PC-9 (cell line): ENCODE results near the gene EXOC2.

Experiments
- CTCF ChIP-seq: fragments of 200-600 bp; sonication (generic); conservative IDR thresholded peaks from 2 replicates; pipeline ENCODE4 v1.6.1; 2017; ENCODE audit warnings: mixed run types, antibody characterized with exemption, mild to moderate bottlenecking, moderate library complexity
- EZH2 ChIP-seq: fragments of 200-600 bp; sonication (generic); IDR thresholded peaks from 2 replicates; pipeline ENCODE4 v1.8.0; 2017; ENCODE audit warnings: antibody characterized with exemption, low read depth

GRCh38 chr6:493840-494239 lies 199.1 kb downstream of the EXOC2 start:
- TF ChIP-seq CTCF (no peak), EZH2 (no peak)
